ENCODE results near the gene U2AF1L4.
A peak's percentile ranks its signal among the peaks of the same experiment; 100 is the strongest.
"Not testable (repeated sequence)": the region's sequence is repeated elsewhere in the genome, so short reads cannot be mapped to it uniquely, and the experiment has no call there.

Gene U2AF1L4

DNA sequence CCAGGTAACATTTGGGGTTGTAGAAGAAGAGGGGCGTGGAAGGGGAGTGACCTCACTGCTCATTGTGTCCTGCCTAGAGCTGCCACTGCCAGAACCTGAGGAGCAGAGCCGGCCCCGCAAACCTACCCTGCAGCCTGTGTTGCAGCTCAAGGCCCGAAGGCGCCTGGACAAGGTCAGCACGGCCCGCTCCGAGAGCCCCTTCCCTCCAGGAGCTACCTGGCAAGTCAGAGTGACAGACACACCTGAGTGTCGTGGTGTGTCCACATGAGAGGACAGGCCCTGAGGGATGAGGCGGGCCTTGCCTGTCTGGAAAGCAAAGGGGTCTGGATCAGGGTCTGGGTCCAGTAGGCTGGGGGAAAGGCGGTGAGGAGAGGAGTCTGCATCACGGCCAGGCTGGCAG, 20.7 kb downstream of the U2AF1L4 start:
- Histone ChIP-seq H3K4me3 (ENCODE audit: low read depth in 1 of 2, low read length in 2 of 2) (no peak overlapping the region), H3K27me3 (ENCODE audit: control insufficient read depth in 1 of 2, insufficient read depth in 2 of 2, low read length in 2 of 2) (no peaks in the 10 kb centered on the region), H3K9ac (ENCODE audit: low read depth in 1 of 2, low read length in 2 of 2) (no peak overlapping the region), H3K27ac (ENCODE audit: low read depth, low read length) (no peak overlapping the region), H3K36me3 (ENCODE audit: control insufficient read depth in 1 of 2, insufficient read depth in 2 of 2, low read length in 2 of 2) (peaks cover 67 to 88% of the 10 kb centered on the region in 2 donors), H3K9me3 (ENCODE audit: control insufficient read depth in 1 of 2, low read length in 2 of 2) (no peaks in the 10 kb centered on the region), H3K4me1 (ENCODE audit: control insufficient read depth in 1 of 2, insufficient read depth in 2 of 2, low read length in 2 of 2) (peaks cover under 1 to 1% of the 10 kb centered on the region in 2 donors)

DNA sequence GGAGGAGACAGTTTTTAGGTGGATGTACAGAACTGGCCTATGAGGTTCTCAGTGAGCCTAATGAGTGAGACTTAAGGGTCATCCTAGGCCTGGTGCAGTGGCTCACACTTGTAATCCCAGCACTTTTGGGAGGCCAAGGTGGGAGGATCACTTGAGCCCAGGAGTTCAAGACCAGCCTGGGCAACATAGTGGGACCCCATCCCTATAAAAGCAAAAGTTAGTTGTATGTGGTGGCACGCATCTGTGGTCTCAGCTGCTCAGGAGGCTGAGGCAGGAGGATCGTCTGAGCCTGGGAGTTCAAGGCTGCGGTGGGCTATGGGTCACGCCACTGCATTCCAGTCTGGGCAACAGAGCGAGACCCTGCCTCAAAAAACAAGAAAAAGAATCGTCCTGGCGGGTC, 21.1 kb downstream of the U2AF1L4 start:
- not testable (repeated sequence) for H3K4me1 ChIP-seq (ENCODE audit: control insufficient read depth in 1 of 2, insufficient read depth in 2 of 2, low read length in 2 of 2); H3K27ac ChIP-seq (ENCODE audit: low read depth, low read length); H3K9ac ChIP-seq (ENCODE audit: low read depth in 1 of 2, low read length in 2 of 2); H3K27me3 ChIP-seq (ENCODE audit: control insufficient read depth in 1 of 2, insufficient read depth in 2 of 2, low read length in 2 of 2); H3K9me3 ChIP-seq (ENCODE audit: control insufficient read depth in 1 of 2, low read length in 2 of 2); H3K4me3 ChIP-seq (ENCODE audit: low read depth in 1 of 2, low read length in 2 of 2)
- H3K36me3 ChIP-seq (ENCODE audit: control insufficient read depth in 1 of 2, insufficient read depth in 2 of 2, low read length in 2 of 2) = peaks cover 62 to 83% of the 10 kb centered on the region in 2 donors

DNA sequence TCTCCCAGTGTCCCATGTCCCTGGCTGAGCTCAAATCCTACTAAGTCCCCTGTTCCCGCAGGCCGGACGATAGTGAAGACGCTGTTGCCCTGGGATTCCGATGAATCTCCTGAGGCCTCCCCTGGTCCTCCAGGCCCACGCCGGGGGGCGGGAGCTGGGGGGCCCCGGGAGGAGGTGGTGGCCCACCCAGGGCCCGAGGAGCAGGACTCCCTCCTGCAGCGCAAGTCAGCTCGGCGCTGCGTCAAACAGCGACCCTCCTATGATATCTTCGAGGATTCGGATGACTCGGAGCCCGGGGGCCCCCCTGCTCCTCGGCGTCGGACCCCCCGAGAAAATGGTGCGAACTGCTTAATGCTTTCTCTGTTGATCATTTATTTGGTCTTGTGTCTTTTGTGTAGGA, 21.5 kb downstream of the U2AF1L4 start:
- Histone ChIP-seq H3K36me3 (ENCODE audit: control insufficient read depth in 1 of 2, insufficient read depth in 2 of 2, low read length in 2 of 2) (peaks cover 58 to 79% of the 10 kb centered on the region in 2 donors), H3K9ac (ENCODE audit: low read depth in 1 of 2, low read length in 2 of 2) (no peak overlapping the region), H3K4me3 (ENCODE audit: low read depth in 1 of 2, low read length in 2 of 2) (no peak overlapping the region), H3K9me3 (ENCODE audit: control insufficient read depth in 1 of 2, low read length in 2 of 2) (no peaks in the 10 kb centered on the region), H3K27me3 (ENCODE audit: control insufficient read depth in 1 of 2, insufficient read depth in 2 of 2, low read length in 2 of 2) (no peaks in the 10 kb centered on the region), H3K27ac (ENCODE audit: low read depth, low read length) (no peak overlapping the region), H3K4me1 (ENCODE audit: control insufficient read depth in 1 of 2, insufficient read depth in 2 of 2, low read length in 2 of 2) (peaks cover 9 to 10% of the 10 kb centered on the region in 2 donors)

DNA sequence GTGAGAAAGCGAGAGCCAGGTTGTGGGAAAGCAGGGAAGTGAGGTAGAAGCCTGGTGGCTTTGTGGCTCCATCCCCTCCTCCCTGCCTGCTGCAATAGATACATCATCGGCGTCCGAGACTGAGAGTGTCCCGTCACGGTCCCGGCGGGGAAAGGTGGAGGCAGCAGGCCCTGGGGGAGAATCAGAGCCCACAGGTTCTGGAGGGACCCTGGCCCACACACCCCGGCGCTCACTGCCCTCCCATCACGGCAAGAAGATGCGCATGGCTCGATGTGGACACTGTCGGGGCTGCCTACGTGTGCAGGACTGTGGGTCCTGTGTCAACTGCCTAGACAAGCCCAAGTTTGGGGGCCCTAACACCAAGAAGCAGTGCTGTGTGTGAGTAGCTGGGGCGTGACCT, 22.3 kb downstream of the U2AF1L4 start:
- Histone ChIP-seq H3K9me3 (ENCODE audit: control insufficient read depth in 1 of 2, low read length in 2 of 2) (no peaks in the 10 kb centered on the region), H3K4me3 (ENCODE audit: low read depth in 1 of 2, low read length in 2 of 2) (no peak overlapping the region), H3K36me3 (ENCODE audit: control insufficient read depth in 1 of 2, insufficient read depth in 2 of 2, low read length in 2 of 2) (peaks cover 50 to 71% of the 10 kb centered on the region in 2 donors), H3K27ac (ENCODE audit: low read depth, low read length) (no peak overlapping the region), H3K4me1 (ENCODE audit: control insufficient read depth in 1 of 2, insufficient read depth in 2 of 2, low read length in 2 of 2) (peaks cover 9 to 13% of the 10 kb centered on the region in 2 donors), H3K9ac (ENCODE audit: low read depth in 1 of 2, low read length in 2 of 2) (no peak overlapping the region), H3K27me3 (ENCODE audit: control insufficient read depth in 1 of 2, insufficient read depth in 2 of 2, low read length in 2 of 2) (no peaks in the 10 kb centered on the region)

DNA sequence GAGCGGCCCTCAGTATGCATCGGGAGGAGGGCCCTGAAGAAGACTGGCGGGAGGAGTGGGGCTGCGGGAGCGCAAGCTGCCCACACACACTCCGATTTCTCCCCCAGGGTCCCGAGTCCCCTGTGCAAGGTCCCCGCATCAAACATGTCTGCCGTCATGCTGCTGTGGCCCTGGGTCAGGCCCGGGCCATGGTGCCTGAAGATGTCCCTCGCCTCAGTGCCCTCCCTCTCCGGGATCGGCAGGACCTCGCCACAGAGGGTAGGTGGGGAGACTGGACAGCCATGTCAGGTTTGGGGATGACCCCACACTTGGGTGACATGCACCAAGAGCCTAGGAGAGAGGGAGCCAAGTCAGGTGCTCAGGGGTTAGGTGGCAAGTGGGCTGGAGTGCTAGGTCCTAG, 22.8 kb downstream of the U2AF1L4 start:
- Histone ChIP-seq H3K4me1 (ENCODE audit: control insufficient read depth in 1 of 2, insufficient read depth in 2 of 2, low read length in 2 of 2) (peaks cover 9 to 13% of the 10 kb centered on the region in 2 donors), H3K9me3 (ENCODE audit: control insufficient read depth in 1 of 2, low read length in 2 of 2) (no peaks in the 10 kb centered on the region), H3K4me3 (ENCODE audit: low read depth in 1 of 2, low read length in 2 of 2) (no peak overlapping the region), H3K36me3 (ENCODE audit: control insufficient read depth in 1 of 2, insufficient read depth in 2 of 2, low read length in 2 of 2) (peaks cover 47 to 67% of the 10 kb centered on the region in 2 donors), H3K27me3 (ENCODE audit: control insufficient read depth in 1 of 2, insufficient read depth in 2 of 2, low read length in 2 of 2) (no peaks in the 10 kb centered on the region), H3K9ac (ENCODE audit: low read depth in 1 of 2, low read length in 2 of 2) (no peak overlapping the region), H3K27ac (ENCODE audit: low read depth, low read length) (no peak overlapping the region)

DNA sequence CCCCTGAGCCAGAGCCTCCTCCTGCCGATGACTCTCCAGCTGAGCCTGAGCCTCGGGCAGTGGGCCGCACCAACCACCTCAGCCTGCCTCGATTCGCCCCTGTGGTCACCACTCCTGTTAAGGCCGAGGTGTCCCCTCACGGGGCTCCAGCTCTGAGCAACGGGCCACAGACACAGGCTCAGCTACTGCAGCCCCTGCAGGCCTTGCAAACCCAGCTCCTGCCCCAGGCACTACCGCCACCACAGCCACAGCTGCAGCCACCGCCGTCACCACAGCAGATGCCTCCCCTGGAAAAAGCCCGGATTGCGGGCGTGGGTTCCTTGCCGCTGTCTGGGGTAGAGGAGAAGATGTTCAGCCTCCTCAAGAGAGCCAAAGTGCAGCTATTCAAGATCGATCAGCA, 23.8 kb downstream of the U2AF1L4 start:
- no peak overlapping the region for H3K27ac ChIP-seq (ENCODE audit: low read depth, low read length)
- H3K4me3 ChIP-seq (ENCODE audit: low read depth in 1 of 2, low read length in 2 of 2) = no peak overlapping the region
- no peaks in the 10 kb centered on the region for H3K9me3 ChIP-seq (ENCODE audit: control insufficient read depth in 1 of 2, low read length in 2 of 2)
- H3K27me3 ChIP-seq (ENCODE audit: control insufficient read depth in 1 of 2, insufficient read depth in 2 of 2, low read length in 2 of 2) = no peaks in the 10 kb centered on the region
- no peak overlapping the region for H3K9ac ChIP-seq (ENCODE audit: low read depth in 1 of 2, low read length in 2 of 2)
- peaks cover 9 to 15% of the 10 kb centered on the region in 2 donors for H3K4me1 ChIP-seq (ENCODE audit: control insufficient read depth in 1 of 2, insufficient read depth in 2 of 2, low read length in 2 of 2)
- peaks cover 39 to 56% of the 10 kb centered on the region in 2 donors for H3K36me3 ChIP-seq (ENCODE audit: control insufficient read depth in 1 of 2, insufficient read depth in 2 of 2, low read length in 2 of 2)

DNA sequence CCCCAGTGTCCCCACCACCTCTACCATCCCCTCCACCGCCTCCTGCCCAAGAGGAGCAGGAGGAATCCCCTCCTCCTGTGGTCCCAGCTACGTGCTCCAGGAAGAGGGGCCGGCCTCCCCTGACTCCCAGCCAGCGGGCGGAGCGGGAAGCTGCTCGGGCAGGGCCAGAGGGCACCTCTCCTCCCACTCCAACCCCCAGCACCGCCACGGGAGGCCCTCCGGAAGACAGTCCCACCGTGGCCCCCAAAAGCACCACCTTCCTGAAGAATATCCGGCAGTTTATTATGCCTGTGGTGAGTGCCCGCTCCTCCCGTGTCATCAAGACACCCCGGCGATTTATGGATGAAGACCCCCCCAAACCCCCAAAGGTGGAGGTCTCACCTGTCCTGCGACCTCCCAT, 24.6 kb downstream of the U2AF1L4 start:
- Histone ChIP-seq H3K4me1 (ENCODE audit: control insufficient read depth in 1 of 2, insufficient read depth in 2 of 2, low read length in 2 of 2) (peaks cover 16 to 23% of the 10 kb centered on the region in 2 donors), H3K4me3 (ENCODE audit: low read depth in 1 of 2, low read length in 2 of 2) (no peak overlapping the region), H3K9me3 (ENCODE audit: control insufficient read depth in 1 of 2, low read length in 2 of 2) (no peaks in the 10 kb centered on the region), H3K27ac (ENCODE audit: low read depth, low read length) (no peak overlapping the region), H3K9ac (ENCODE audit: low read depth in 1 of 2, low read length in 2 of 2) (no peak overlapping the region), H3K36me3 (ENCODE audit: control insufficient read depth in 1 of 2, insufficient read depth in 2 of 2, low read length in 2 of 2) (peaks cover 31 to 49% of the 10 kb centered on the region in 2 donors), H3K27me3 (ENCODE audit: control insufficient read depth in 1 of 2, insufficient read depth in 2 of 2, low read length in 2 of 2) (no peaks in the 10 kb centered on the region)

DNA sequence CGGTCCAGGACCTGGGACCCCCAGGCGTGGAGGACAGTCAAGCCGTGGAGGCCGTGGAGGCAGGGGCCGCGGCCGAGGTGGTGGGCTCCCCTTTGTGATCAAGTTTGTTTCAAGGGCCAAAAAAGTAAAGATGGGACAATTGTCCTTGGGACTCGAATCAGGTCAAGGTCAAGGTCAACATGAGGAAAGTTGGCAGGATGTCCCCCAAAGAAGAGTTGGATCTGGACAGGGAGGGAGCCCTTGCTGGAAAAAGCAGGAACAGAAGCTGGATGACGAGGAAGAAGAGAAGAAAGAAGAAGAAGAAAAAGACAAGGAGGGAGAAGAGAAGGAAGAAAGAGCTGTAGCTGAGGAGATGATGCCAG, 25.1 kb downstream of the U2AF1L4 start:
- Histone ChIP-seq H3K4me1 (ENCODE audit: control insufficient read depth in 1 of 2, insufficient read depth in 2 of 2, low read length in 2 of 2) (peaks cover 21 to 28% of the 10 kb centered on the region in 2 donors), H3K27me3 (ENCODE audit: control insufficient read depth in 1 of 2, insufficient read depth in 2 of 2, low read length in 2 of 2) (no peaks in the 10 kb centered on the region), H3K4me3 (ENCODE audit: low read depth in 1 of 2, low read length in 2 of 2) (no peak overlapping the region), H3K27ac (ENCODE audit: low read depth, low read length) (no peak overlapping the region), H3K9me3 (ENCODE audit: control insufficient read depth in 1 of 2, low read length in 2 of 2) (no peaks in the 10 kb centered on the region), H3K36me3 (ENCODE audit: control insufficient read depth in 1 of 2, insufficient read depth in 2 of 2, low read length in 2 of 2) (peaks cover 26 to 44% of the 10 kb centered on the region in 2 donors), H3K9ac (ENCODE audit: low read depth in 1 of 2, low read length in 2 of 2) (no peak overlapping the region)

DNA sequence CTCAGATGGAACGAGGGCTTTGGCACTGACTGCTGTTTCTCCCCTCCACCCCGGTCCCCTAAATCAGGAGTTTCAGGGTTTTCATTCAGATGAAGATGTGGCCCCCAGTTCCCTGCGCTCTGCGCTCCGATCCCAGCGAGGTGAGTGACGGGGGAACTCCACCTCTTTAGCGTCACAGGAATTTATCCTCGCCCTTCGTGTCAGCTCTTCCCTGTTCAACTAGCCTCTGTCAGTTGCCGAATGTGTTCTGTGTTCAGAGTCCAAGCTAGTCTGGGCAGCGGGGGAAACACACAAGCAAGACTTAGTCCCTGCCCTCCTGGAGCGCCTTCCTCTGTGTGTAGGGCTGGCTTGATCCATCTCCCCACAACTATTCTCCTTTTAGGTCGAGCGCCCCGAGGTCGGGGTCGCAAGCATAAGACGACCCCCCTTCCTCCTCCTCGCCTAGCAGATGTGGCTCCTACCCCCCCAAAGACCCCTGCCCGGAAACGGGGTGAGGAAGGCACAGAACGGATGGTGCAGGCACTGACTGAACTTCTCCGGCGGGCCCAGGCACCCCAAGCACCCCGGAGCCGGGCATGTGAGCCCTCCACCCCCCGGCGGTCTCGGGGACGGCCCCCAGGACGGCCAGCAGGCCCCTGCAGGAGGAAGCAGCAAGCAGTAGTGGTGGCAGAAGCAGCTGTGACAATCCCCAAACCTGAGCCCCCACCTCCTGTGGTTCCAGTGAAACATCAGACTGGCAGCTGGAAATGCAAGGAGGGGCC, 25.6 kb downstream of the U2AF1L4 start:
- H3K9ac ChIP-seq (ENCODE audit: low read depth in 1 of 2, low read length in 2 of 2) = peak overlapping the region in 1 of 2 donors; percentile 71
- H3K36me3 ChIP-seq (ENCODE audit: control insufficient read depth in 1 of 2, insufficient read depth in 2 of 2, low read length in 2 of 2) = peaks cover 26 to 38% of the 10 kb centered on the region in 2 donors

DNA sequence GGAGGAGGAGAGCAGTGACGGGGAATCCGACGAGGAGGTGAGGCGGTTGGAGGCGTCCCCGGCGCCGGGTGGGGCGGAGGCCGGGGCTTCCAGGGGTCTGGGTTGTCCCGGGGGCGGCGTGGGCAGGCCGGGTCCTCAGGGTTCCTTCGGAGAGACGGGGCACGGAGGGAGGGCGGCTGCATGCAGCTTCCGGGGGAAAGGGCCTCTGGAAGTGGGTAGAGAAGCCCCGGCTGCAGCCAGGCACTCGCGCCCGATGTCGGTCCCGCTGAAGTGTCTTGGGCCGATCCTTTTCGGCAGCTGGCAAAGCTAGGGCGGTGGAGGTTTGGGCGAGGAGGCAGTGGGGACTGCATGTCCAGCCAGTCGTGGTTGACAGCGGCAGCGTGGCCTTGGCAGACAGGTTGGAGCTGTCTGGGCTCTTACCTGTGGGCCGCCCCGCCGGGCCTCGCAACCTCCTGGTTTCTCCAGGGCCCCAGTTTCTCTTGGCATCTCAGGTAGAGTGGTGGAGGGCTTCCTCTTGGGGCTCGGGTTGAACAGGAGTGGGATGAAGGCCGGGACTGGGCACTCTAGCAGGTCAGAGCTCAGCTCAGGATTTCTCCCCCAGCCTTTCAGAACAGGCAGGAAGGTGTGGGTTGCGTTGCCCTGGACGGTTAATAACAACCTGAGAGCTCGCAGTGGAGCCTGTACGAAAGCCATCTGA, 26.7 kb downstream of the U2AF1L4 start:
- H3K4me1 ChIP-seq (ENCODE audit: control insufficient read depth in 1 of 2, insufficient read depth in 2 of 2, low read length in 2 of 2) = peaks cover 22 to 30% of the 10 kb centered on the region in 2 donors
- peak overlapping the region; percentile 32 for H3K27ac ChIP-seq (ENCODE audit: low read depth, low read length)
- H3K4me3 ChIP-seq (ENCODE audit: low read depth in 1 of 2, low read length in 2 of 2) = peak overlapping the region; percentile 70 to 93
- peaks cover 0 to 2% of the 10 kb centered on the region in 2 donors for H3K27me3 ChIP-seq (ENCODE audit: control insufficient read depth in 1 of 2, insufficient read depth in 2 of 2, low read length in 2 of 2)
- no peaks in the 10 kb centered on the region for H3K9me3 ChIP-seq (ENCODE audit: control insufficient read depth in 1 of 2, low read length in 2 of 2)
- H3K9ac ChIP-seq (ENCODE audit: low read depth in 1 of 2, low read length in 2 of 2) = peak overlapping the region; percentile 71 to 84
- H3K36me3 ChIP-seq (ENCODE audit: control insufficient read depth in 1 of 2, insufficient read depth in 2 of 2, low read length in 2 of 2) = peaks cover 16 to 27% of the 10 kb centered on the region in 2 donors

More for the DNA sequence above, 25.6 kb downstream of the U2AF1L4 start:
- no peak overlapping the region for H3K27ac ChIP-seq (ENCODE audit: low read depth, low read length)
- H3K4me3 ChIP-seq (ENCODE audit: low read depth in 1 of 2, low read length in 2 of 2) = peak overlapping the region; percentile 70 to 93
- H3K9me3 ChIP-seq (ENCODE audit: control insufficient read depth in 1 of 2, low read length in 2 of 2) = no peaks in the 10 kb centered on the region
- no peaks in the 10 kb centered on the region for H3K27me3 ChIP-seq (ENCODE audit: control insufficient read depth in 1 of 2, insufficient read depth in 2 of 2, low read length in 2 of 2)
- H3K4me1 ChIP-seq (ENCODE audit: control insufficient read depth in 1 of 2, insufficient read depth in 2 of 2, low read length in 2 of 2) = peaks cover 22 to 30% of the 10 kb centered on the region in 2 donors

Measured in duodenal mucosa (tissue), 2 donors.